Measurements from ENCODE around the gene DDX47. TPM values are rescaled to one million over a fixed set of nuclear protein-coding genes. Genes with fewer than 3 reads are reported as not detected.

DDX47 gene
- total and polyA plus RNA-seq, 4 donors = 20.2 to 37.2 (median 25.9) TPM

DNA sequence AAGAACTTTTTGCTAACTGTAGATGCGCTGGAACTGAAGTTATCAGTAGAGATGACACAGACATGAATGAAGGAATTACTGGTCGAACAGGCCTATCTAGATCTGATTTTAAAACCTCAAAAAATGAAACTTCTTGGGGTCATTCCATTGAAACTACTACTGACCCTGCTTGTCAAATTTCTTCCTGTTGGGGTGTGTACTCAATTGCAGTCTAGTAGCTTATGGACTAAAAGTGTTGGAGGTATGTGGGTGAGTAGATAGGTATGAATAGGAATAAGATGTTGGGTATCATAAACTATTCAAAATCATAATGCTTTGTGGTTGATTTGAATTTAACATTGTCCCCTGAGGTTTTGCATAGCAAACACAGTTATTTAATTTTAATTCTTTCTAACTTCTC, 18.5 kb upstream of the DDX47 start:
- no peak overlapping the region for H3K4me3 ChIP-seq (ENCODE audit: low read depth in 1 of 3, low read length in 3 of 3)
- WGBS = 98% methylated on average over 2 of the region's 2 CpGs
- H3K4me1 ChIP-seq (ENCODE audit: control insufficient read depth in 4 of 4, insufficient read depth in 4 of 4, low read length in 3 of 4) = peaks cover 0 to 8% (median 3%) of the 10 kb centered on the region in 4 donors
- H3K9ac ChIP-seq (ENCODE audit: low read depth in 1 of 2, low read length in 2 of 2) = no peak overlapping the region
- TF ChIP-seq, protein P1, sequence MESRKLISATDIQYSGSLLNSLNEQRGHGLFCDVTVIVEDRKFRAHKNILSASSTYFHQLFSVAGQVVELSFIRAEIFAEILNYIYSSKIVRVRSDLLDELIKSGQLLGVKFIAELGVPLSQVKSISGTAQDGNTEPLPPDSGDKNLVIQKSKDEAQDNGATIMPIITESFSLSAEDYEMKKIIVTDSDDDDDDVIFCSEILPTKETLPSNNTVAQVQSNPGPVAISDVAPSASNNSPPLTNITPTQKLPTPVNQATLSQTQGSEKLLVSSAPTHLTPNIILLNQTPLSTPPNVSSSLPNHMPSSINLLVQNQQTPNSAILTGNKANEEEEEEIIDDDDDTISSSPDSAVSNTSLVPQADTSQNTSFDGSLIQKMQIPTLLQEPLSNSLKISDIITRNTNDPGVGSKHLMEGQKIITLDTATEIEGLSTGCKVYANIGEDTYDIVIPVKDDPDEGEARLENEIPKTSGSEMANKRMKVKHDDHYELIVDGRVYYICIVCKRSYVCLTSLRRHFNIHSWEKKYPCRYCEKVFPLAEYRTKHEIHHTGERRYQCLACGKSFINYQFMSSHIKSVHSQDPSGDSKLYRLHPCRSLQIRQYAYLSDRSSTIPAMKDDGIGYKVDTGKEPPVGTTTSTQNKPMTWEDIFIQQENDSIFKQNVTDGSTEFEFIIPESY (IDR thresholded peaks at IDR 0.05) = no peak
- TF ChIP-seq FOXA2 (IDR thresholded peaks at IDR 0.05) (no peak), YY1 (IDR thresholded peaks at IDR 0.05) (no peak), HNF4A (conservative IDR thresholded peaks at IDR 0.05) (no peak), RXRA (IDR thresholded peaks at IDR 0.05) (no peak), TAF1 (conservative IDR thresholded peaks at IDR 0.05) (no peak)
- TF ChIP-seq, protein P2, sequence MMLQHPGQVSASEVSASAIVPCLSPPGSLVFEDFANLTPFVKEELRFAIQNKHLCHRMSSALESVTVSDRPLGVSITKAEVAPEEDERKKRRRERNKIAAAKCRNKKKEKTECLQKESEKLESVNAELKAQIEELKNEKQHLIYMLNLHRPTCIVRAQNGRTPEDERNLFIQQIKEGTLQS (IDR thresholded peaks at IDR 0.05) = no peak
- TF ChIP-seq, protein P3, sequence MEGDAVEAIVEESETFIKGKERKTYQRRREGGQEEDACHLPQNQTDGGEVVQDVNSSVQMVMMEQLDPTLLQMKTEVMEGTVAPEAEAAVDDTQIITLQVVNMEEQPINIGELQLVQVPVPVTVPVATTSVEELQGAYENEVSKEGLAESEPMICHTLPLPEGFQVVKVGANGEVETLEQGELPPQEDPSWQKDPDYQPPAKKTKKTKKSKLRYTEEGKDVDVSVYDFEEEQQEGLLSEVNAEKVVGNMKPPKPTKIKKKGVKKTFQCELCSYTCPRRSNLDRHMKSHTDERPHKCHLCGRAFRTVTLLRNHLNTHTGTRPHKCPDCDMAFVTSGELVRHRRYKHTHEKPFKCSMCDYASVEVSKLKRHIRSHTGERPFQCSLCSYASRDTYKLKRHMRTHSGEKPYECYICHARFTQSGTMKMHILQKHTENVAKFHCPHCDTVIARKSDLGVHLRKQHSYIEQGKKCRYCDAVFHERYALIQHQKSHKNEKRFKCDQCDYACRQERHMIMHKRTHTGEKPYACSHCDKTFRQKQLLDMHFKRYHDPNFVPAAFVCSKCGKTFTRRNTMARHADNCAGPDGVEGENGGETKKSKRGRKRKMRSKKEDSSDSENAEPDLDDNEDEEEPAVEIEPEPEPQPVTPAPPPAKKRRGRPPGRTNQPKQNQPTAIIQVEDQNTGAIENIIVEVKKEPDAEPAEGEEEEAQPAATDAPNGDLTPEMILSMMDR (IDR thresholded peaks at IDR 0.05; ENCODE audit: low read depth, low read length, missing input control) = no peak
- H3K27me3 ChIP-seq (ENCODE audit: control insufficient read depth in 4 of 4, insufficient read depth in 4 of 4, low read length in 3 of 4) = no peaks in the 10 kb centered on the region
- no peaks in the 10 kb centered on the region for H3K9me3 ChIP-seq (ENCODE audit: control insufficient read depth in 4 of 4, low read length in 3 of 4)
- H3K36me3 ChIP-seq (ENCODE audit: control insufficient read depth in 4 of 4, insufficient read depth in 3 of 4, low read depth in 1 of 4, low read length in 3 of 4) = no peaks in the 10 kb centered on the region
- H3K27ac ChIP-seq (ENCODE audit: low read depth in 1 of 2, low read length in 2 of 2) = no peak overlapping the region
- DNase-seq (ENCODE audit: low spot score) = no peak

DNA sequence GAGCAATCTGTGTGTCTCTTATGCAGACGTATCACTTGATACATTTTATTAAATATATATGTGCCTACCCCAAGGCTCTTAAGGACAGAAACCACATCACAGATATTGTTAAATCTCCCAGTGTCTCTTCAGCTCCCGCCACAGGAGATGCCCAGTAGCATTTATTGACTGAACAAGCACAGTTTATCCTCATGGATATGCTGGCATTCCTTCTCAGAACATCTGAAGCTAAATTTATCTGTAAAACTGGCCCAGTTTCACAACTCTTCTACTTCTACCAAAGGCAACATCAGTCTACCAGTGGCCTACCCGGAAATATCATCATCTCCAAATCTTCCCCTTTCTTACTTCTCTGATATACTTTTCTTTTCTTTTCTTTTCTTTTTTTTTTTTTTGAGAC, 17.0 kb upstream of the DDX47 start:
- TF ChIP-seq HNF4A (conservative IDR thresholded peaks at IDR 0.05) = no peak
- TF ChIP-seq, protein P4, sequence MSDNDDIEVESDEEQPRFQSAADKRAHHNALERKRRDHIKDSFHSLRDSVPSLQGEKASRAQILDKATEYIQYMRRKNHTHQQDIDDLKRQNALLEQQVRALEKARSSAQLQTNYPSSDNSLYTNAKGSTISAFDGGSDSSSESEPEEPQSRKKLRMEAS (IDR thresholded peaks at IDR 0.05) = no peak
- TF ChIP-seq YY1 (IDR thresholded peaks at IDR 0.05) = no peak
- no peak for TF ChIP-seq TAF1 (conservative IDR thresholded peaks at IDR 0.05)
- TF ChIP-seq EGR1 (IDR thresholded peaks at IDR 0.05; ENCODE audit: low read depth in 2 of 2) = no peak
- TF ChIP-seq JUND (IDR thresholded peaks at IDR 0.05) = no peak
- TF ChIP-seq, protein P1 (IDR thresholded peaks at IDR 0.05) = no peak
- no peak for TF ChIP-seq SP1 (IDR thresholded peaks at IDR 0.05)
- TF ChIP-seq HNF4G (IDR thresholded peaks at IDR 0.05) = no peak
- TF ChIP-seq, protein P3 (IDR thresholded peaks at IDR 0.05; ENCODE audit: low read depth, low read length, missing input control) = no peak
- no peak for TF ChIP-seq NR2F2 (IDR thresholded peaks at IDR 0.05)
- no peak for TF ChIP-seq RAD21 (IDR thresholded peaks at IDR 0.05)
- no peak for TF ChIP-seq FOXA1 (IDR thresholded peaks at IDR 0.05)
- TF ChIP-seq, protein P2 (IDR thresholded peaks at IDR 0.05) = no peak
- TF ChIP-seq FOXA2 (IDR thresholded peaks at IDR 0.05) = no peak
- TF ChIP-seq, protein P5, sequence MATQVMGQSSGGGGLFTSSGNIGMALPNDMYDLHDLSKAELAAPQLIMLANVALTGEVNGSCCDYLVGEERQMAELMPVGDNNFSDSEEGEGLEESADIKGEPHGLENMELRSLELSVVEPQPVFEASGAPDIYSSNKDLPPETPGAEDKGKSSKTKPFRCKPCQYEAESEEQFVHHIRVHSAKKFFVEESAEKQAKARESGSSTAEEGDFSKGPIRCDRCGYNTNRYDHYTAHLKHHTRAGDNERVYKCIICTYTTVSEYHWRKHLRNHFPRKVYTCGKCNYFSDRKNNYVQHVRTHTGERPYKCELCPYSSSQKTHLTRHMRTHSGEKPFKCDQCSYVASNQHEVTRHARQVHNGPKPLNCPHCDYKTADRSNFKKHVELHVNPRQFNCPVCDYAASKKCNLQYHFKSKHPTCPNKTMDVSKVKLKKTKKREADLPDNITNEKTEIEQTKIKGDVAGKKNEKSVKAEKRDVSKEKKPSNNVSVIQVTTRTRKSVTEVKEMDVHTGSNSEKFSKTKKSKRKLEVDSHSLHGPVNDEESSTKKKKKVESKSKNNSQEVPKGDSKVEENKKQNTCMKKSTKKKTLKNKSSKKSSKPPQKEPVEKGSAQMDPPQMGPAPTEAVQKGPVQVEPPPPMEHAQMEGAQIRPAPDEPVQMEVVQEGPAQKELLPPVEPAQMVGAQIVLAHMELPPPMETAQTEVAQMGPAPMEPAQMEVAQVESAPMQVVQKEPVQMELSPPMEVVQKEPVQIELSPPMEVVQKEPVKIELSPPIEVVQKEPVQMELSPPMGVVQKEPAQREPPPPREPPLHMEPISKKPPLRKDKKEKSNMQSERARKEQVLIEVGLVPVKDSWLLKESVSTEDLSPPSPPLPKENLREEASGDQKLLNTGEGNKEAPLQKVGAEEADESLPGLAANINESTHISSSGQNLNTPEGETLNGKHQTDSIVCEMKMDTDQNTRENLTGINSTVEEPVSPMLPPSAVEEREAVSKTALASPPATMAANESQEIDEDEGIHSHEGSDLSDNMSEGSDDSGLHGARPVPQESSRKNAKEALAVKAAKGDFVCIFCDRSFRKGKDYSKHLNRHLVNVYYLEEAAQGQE (IDR thresholded peaks at IDR 0.05) = no peak
- TF ChIP-seq GABPA (IDR thresholded peaks at IDR 0.05 in 1 of 2, conservative IDR thresholded peaks at IDR 0.05 in 1 of 2) = no peak
- Histone ChIP-seq H3K4me3 (ENCODE audit: low read depth in 1 of 3, low read length in 3 of 3) (no peak overlapping the region), H3K9me3 (ENCODE audit: control insufficient read depth in 4 of 4, low read length in 3 of 4) (no peaks in the 10 kb centered on the region), H3K27ac (ENCODE audit: low read depth in 1 of 2, low read length in 2 of 2) (no peak overlapping the region), H3K9ac (ENCODE audit: low read depth in 1 of 2, low read length in 2 of 2) (no peak overlapping the region), H3K36me3 (ENCODE audit: control insufficient read depth in 4 of 4, insufficient read depth in 3 of 4, low read depth in 1 of 4, low read length in 3 of 4) (no peaks in the 10 kb centered on the region), H3K27me3 (ENCODE audit: control insufficient read depth in 4 of 4, insufficient read depth in 4 of 4, low read length in 3 of 4) (no peaks in the 10 kb centered on the region), H3K4me1 (ENCODE audit: control insufficient read depth in 4 of 4, insufficient read depth in 4 of 4, low read length in 3 of 4) (peaks cover 0 to 8% (median 3%) of the 10 kb centered on the region in 4 donors)
- 64% methylated on average over 3 of the region's 3 CpGs for WGBS
- DNase-seq (ENCODE audit: low spot score) = no peak
